ENCODE measurements around the gene LHX2.

The LHX2 gene

DNA sequence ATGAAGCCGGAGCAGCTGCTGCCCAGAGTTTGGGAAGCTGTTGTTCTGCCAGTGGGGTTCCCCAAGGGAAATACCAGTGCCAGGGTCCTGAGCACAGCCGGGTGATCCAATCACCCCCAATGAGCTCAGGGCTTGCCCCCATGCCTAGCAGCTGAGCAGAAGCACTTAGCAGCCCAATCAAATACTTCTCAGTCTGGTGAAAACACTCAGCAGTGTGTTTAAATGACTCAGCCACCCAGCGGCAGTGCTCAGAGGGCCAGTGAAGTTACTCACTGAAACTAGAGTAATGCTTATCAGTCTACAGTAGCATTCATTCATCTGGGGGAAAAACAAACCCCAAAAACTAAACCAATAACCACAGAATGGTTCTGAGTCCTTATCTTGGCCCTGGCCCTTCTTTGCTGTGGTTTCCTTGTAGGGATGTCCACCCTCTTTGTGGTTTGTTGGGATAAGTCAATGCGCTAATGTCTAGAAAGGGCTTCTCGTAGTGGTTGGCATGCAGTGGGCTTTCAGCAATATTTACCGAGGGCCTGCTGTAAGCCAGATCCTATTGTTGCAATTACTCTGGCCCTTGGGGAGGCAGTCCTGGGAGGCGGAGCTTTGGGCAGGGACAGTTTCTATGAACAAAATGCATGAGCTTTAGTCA lies 43.1 kb downstream of the LHX2 start:
- H3K36me3 ChIP-seq, result no peaks in the 10 kb centered on the region
- no peaks in the 10 kb centered on the region; the same call in 1 of the 2 replicates for H3K27me3 ChIP-seq
- no peak overlapping the region for H3K4me3 ChIP-seq (ENCODE audit: low read depth, low read length)
- no peaks in the 10 kb centered on the region for H3K9me3 ChIP-seq
- H3K4me1 ChIP-seq, result no peaks in the 10 kb centered on the region
- no peak for DNase-seq
- TF ChIP-seq, protein P1, sequence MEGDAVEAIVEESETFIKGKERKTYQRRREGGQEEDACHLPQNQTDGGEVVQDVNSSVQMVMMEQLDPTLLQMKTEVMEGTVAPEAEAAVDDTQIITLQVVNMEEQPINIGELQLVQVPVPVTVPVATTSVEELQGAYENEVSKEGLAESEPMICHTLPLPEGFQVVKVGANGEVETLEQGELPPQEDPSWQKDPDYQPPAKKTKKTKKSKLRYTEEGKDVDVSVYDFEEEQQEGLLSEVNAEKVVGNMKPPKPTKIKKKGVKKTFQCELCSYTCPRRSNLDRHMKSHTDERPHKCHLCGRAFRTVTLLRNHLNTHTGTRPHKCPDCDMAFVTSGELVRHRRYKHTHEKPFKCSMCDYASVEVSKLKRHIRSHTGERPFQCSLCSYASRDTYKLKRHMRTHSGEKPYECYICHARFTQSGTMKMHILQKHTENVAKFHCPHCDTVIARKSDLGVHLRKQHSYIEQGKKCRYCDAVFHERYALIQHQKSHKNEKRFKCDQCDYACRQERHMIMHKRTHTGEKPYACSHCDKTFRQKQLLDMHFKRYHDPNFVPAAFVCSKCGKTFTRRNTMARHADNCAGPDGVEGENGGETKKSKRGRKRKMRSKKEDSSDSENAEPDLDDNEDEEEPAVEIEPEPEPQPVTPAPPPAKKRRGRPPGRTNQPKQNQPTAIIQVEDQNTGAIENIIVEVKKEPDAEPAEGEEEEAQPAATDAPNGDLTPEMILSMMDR (IDR thresholded peaks at IDR 0.05; ENCODE audit: low read depth, low read length), result no peak

DNA sequence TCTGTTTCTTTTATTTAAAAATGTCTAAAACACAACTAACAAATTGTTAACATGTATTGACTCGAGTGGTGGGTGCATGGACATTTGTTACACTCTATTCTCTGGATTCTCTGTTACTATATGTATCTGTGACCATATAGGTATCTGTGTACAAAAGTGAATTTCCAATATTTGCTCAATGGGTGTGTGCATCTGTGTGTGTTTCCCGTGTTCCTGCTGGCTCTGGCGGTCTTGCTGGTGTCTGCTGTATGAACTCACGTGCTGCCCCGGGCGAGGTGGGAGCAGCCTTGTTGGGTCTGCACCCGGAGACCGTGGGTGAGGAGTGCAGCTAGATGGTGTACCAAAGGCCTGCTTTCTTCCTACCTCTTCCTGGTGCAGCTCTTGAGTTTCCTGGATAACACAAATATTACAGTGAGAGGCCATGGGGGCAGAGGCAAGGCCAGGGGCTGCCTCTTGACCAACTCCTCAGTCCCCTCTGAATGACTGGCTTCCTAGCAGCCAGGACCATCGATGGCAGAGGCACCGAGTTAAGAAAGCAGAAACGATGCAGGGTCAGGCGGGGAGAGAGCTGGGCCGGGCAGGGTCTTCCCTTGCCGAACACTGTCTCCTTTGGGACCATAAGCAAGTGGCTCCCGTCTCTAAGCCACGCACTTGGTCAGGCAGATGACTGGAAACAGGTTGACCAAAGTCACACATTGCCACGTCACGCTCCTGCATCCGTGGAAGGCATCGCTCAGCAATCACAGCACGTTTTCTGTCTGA lies 49.5 kb downstream of the LHX2 start:
- no peak for DNase-seq
- TF ChIP-seq, protein P1 (IDR thresholded peaks at IDR 0.05; ENCODE audit: low read depth, low read length), result no peak
- H3K9me3 ChIP-seq, result no peaks in the 10 kb centered on the region
- no peak overlapping the region for H3K4me3 ChIP-seq (ENCODE audit: low read depth, low read length)
- H3K36me3 ChIP-seq, result no peaks in the 10 kb centered on the region
- no peaks in the 10 kb centered on the region; the same call in 1 of the 2 replicates for H3K27me3 ChIP-seq
- no peaks in the 10 kb centered on the region for H3K4me1 ChIP-seq

- Histone ChIP-seq H3K4me1 (no peaks in the 10 kb centered on the region), H3K4me3 (ENCODE audit: low read depth, low read length) (no peak overlapping the region), H3K9me3 (no peaks in the 10 kb centered on the region), H3K27me3 (no peaks in the 10 kb centered on the region; the same call in 1 of the 2 replicates), H3K36me3 (no peaks in the 10 kb centered on the region)
- TF ChIP-seq, protein P1 (IDR thresholded peaks at IDR 0.05; ENCODE audit: low read depth, low read length), result no peak
- no peak for DNase-seq
Observed at GRCh38 chr9:124062172-124062571, 50.6 kb downstream of the LHX2 start.

GRCh38 chr9:124066783-124067577 lies 55.4 kb downstream of the LHX2 start:
- Histone ChIP-seq H3K4me1 (no peaks in the 10 kb centered on the region), H3K4me3 (ENCODE audit: low read depth, low read length) (no peak overlapping the region), H3K27me3 (no peaks in the 10 kb centered on the region; the same call in 1 of the 2 replicates), H3K9me3 (no peaks in the 10 kb centered on the region), H3K36me3 (no peaks in the 10 kb centered on the region)
- no peak for DNase-seq
- TF ChIP-seq, protein P1 (IDR thresholded peaks at IDR 0.05; ENCODE audit: low read depth, low read length), result no peak

GRCh38 chr9:124068251-124068650 lies 56.7 kb downstream of the LHX2 start:
- H3K36me3 ChIP-seq, result no peaks in the 10 kb centered on the region
- no peak for DNase-seq
- no peak overlapping the region for H3K4me3 ChIP-seq (ENCODE audit: low read depth, low read length)
- no peaks in the 10 kb centered on the region for H3K4me1 ChIP-seq
- peaks cover 6% of the 10 kb centered on the region; the same call in 1 of the 2 replicates for H3K27me3 ChIP-seq
- TF ChIP-seq, protein P1 (IDR thresholded peaks at IDR 0.05; ENCODE audit: low read depth, low read length), result no peak
- H3K9me3 ChIP-seq, result no peaks in the 10 kb centered on the region
